ENCODE measurements around the gene GLS.

GLS gene

DNA sequence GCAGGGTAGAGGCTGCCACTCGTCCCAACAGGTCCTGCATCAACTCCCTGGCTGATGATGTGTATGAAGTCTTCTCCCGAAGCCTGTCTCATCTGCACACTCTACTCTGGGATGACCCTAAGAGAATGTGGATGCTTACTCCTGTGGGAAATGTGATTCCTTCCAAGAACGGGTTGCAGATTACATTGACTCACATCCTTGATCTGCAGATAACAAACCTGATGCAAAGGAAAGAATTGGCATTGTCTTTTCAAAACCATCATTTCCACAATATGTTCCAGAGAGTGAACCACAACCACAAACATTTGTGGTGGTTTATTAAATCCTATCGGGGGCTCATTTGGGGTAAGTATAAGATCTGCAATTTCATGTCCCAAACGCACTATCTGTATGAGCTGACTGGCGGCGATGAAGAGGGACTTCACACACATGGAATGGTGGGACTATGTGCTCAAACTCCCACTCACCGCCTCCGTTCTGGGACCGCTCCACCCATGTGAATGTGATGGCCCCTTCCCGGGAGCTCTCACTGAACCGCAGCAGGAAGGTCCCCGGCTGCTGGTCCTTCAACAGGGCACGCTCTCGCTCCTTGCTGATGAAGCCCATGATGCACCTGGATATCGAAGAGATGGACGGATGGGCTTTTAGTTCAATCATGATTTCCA is 97.9 kb downstream of the GLS start:
- TF ChIP-seq POLR2AphosphoS5 (IDR thresholded peaks at IDR 0.05; ENCODE audit: low read depth, low read length) (peak; percentile 75; the same call in 1 of the 2 replicates), POLR2A (IDR thresholded peaks at IDR 0.05; ENCODE audit: low read depth, low read length) (peak; percentile 53), TAF1 (IDR thresholded peaks at IDR 0.05; ENCODE audit: borderline replicate concordance, low read depth, low read length) (no peak)
- no peak for DNase-seq (ENCODE audit: insufficient read length)
- no peak for FAIRE-seq

DNA sequence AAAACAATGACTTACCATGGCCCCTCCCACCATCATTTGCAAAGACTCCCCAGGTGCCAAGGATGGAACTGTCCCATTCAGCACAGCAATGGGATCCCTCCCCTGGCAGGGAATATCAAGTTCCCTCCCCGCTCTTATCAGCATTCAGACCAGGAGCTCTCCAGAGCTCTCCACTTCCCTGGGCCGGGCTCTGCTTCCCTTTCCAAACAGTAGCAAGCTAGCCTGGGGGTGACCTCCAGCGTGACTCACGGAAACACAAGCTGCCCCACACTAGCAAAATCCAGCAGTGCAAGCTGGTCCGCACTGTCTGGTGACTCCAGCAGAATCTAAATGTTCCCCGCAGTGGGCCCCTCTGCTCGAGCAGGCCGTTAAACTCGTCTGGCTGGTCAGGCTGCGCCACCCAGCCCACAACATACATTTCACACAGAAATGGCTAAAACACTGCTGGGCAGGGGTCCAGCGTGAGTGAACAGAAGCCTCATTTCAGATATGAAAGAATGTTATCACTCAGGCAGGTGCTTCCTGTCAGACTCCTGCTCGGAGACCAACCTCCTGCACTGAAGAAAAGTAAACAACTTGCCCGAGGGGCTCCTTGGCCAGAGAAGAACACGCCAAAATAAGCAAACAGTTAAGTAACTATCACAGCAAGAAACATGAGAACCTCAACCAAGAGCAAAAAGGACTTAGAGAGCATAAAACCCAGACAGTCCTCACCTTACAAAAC is 99.4 kb downstream of the GLS start:
- DNase-seq (ENCODE audit: insufficient read length) (no peak), FAIRE-seq (no peak)
- peak; percentile 29; the same call in 1 of the 2 replicates for TF ChIP-seq POLR2A (IDR thresholded peaks at IDR 0.05; ENCODE audit: low read depth, low read length)
- TF ChIP-seq POLR2AphosphoS5 (IDR thresholded peaks at IDR 0.05; ENCODE audit: low read depth, low read length), result no peak; the same call in none of the 2 replicates

DNA sequence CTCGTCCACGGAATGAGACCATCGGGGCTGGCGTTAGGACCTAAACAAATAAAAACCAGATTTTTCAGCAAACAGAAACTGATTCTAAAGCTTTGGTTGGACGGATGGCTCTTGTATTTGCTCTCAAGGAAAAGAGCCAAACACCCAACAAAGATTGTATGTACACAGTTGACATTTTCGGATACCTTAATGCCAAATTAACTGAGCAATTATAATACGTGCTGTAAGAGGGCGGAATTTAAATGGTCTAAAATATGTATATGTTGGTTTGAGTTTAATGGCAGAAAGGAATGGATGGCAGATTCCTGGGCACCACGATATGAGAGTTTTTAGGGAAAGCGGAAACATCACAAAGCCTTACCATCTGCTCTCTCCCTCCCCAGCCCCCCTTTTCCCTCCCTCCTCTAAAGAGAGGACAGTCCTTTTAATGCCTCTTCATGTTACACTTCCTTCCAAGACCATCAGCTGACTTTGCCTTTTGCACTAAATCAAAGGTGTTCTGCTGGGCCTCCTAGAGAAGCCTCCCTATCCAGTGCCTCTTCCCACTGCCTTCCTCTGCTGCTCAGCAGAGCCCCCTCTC is 100.1 kb downstream of the GLS start:
- no peak for DNase-seq (ENCODE audit: insufficient read length)
- no peak for FAIRE-seq
- TF ChIP-seq POLR2AphosphoS5 (IDR thresholded peaks at IDR 0.05; ENCODE audit: low read depth, low read length), result peak; percentile 76
- TF ChIP-seq POLR2A (IDR thresholded peaks at IDR 0.05; ENCODE audit: low read depth, low read length), result peak; percentile 37
- no peak for TF ChIP-seq TAF1 (IDR thresholded peaks at IDR 0.05; ENCODE audit: borderline replicate concordance, low read depth, low read length)

DNA sequence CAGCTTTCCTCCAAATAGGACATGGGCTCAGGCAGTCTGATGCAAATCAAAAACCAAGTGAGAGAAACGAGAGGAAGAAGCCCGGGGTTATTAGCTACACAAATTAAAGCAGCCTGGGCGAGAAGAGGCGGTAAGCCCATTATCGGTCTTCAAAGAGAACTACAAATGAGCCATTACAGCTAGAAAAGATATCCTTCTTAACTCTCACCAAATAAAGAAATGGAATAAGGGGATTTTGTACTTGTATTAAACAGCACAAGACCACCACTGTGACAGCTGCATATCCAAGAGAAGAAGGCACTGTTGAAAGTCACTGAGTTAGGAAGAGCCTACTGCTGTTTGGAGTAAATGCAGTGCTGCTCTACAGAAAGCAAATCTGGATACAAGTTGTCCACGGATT is 100.7 kb downstream of the GLS start:
- DNase-seq (ENCODE audit: insufficient read length), result no peak
- TF ChIP-seq POLR2AphosphoS5 (IDR thresholded peaks at IDR 0.05; ENCODE audit: low read depth, low read length) (no peak), TAF1 (IDR thresholded peaks at IDR 0.05; ENCODE audit: borderline replicate concordance, low read depth, low read length) (no peak), POLR2A (IDR thresholded peaks at IDR 0.05; ENCODE audit: low read depth, low read length) (no peak)
- no peak for FAIRE-seq

DNA sequence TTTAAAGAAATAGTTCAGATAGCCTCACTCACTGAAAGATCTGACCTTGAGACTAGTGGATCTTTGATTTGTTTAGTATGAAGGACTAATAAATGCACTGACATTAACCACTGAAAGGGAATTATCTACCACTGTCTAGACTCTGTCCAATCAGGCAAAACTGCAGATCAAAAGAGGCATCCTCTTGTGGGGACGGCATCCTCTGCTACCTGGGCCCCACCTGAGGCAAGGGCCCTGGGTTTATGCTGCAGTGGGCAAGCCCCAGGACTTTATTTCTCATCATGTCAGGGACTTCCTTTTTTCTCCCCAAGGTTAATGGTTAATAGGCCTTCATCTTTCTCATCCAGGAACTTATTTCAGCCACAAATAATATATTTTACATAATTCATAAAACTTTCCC is 101.1 kb downstream of the GLS start:
- no peak for DNase-seq (ENCODE audit: insufficient read length)
- TF ChIP-seq TAF1 (IDR thresholded peaks at IDR 0.05; ENCODE audit: borderline replicate concordance, low read depth, low read length), result no peak
- no peak; the same call in 1 of the 2 replicates for TF ChIP-seq POLR2AphosphoS5 (IDR thresholded peaks at IDR 0.05; ENCODE audit: low read depth, low read length)
- no peak for TF ChIP-seq POLR2A (IDR thresholded peaks at IDR 0.05; ENCODE audit: low read depth, low read length)
- FAIRE-seq, result no peak

DNA sequence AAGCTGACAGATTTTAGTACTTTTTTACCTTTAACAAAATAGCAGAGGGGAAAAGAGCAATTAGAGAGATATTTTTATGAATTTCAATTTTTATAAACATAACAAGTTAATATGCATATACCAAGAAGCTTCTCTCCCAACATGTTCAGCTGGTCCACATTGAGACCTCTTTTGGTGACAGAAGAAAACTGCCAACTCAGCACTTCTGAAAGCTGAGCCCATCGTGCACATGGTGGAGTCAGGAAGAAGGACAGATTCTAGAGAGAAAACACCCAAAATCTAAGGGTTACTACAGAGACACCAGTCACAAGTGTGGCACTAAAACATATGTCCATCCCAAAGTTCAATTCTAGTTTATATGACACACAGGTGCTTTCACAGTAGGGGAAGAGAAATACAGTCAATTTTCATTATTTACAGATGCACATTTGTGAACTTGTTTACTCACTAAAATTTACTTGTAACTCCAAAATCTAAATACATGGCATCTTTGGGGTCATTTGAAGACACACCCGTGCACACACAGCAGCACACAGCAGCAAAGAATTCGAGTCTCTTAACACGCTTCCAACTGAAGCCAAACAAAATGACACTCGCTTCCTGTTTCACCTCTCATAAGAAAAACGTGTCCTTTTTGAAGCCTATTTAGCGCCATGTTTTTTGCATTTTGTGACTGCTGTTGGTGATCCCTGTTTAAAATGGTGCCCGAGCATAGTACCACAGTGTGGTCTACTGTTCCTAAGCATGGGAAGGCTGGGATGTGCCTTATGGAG is 101.8 kb downstream of the GLS start:
- TF ChIP-seq TAF1 (IDR thresholded peaks at IDR 0.05; ENCODE audit: borderline replicate concordance, low read depth, low read length), result no peak
- peak; percentile 66; the same call in 1 of the 2 replicates for TF ChIP-seq POLR2A (IDR thresholded peaks at IDR 0.05; ENCODE audit: low read depth, low read length)
- TF ChIP-seq POLR2AphosphoS5 (IDR thresholded peaks at IDR 0.05; ENCODE audit: low read depth, low read length), result peak; percentile 65; the same call in 1 of the 2 replicates
- FAIRE-seq (no peak), DNase-seq (ENCODE audit: insufficient read length) (no peak)

DNA sequence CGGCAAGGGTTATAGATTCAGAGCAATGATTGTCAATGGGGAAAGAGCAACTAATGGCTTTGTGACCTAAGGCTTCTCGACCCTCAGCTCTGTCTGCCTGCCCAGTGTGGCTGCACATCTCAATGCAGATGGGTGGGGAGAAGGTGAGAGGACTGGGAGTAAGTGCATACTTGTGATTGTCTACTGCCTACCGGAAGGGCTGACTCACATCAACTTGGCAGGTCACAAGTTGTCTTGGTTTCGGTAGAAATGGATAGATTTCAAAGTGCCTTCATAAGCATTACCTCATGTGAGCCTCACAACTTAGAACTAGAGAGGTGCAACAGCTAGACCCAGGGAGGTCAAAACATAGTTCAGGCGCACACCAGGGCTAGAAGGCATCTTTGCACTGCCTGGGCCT is 104.0 kb downstream of the GLS start:
- no peak for FAIRE-seq
- TF ChIP-seq TAF1 (IDR thresholded peaks at IDR 0.05; ENCODE audit: borderline replicate concordance, low read depth, low read length) (no peak), POLR2AphosphoS5 (IDR thresholded peaks at IDR 0.05; ENCODE audit: low read depth, low read length) (peak; percentile 79), POLR2A (IDR thresholded peaks at IDR 0.05; ENCODE audit: low read depth, low read length) (peak; percentile 64; the same call in 1 of the 2 replicates)
- DNase-seq (ENCODE audit: insufficient read length), result no peak

DNA sequence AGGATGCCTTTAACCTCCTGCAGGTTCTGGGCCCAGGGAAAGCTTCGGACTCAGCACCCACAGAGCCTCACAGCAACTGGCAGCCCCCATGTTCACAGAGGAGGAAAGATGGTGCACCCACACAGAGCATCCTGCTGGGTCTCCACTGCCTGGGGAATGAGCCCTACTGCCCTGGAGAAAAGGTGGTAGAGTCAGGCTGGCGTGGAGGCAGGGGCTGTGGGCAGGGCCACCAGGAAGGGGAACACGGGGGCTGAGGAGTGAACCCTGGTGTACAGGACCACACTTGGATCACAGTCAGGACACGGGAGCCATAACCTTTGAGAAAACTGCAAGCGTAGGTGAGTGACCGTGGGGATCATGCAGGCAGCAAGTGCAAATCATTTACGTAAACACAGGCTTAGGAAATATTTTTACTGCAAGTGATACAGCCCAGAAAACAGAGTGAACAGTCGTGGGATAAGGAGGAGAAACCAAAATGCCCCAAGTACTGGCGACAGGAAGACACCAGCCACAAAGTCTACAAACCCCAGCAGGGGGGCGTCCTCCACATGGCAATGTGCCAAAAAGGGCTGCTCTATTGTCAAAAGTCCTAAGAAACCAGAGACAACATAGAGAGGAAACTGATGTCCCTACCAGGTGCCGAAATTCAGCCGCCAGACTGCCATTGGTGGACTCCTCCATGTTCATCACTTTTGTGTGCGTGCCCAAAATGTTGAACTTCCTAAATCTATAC is 105.8 kb downstream of the GLS start:
- TF ChIP-seq POLR2A (IDR thresholded peaks at IDR 0.05; ENCODE audit: low read depth, low read length) (peak; percentile 6; the same call in 1 of the 2 replicates), TAF1 (IDR thresholded peaks at IDR 0.05; ENCODE audit: borderline replicate concordance, low read depth, low read length) (no peak)
- FAIRE-seq (no peak), DNase-seq (ENCODE audit: insufficient read length) (no peak)

DNA sequence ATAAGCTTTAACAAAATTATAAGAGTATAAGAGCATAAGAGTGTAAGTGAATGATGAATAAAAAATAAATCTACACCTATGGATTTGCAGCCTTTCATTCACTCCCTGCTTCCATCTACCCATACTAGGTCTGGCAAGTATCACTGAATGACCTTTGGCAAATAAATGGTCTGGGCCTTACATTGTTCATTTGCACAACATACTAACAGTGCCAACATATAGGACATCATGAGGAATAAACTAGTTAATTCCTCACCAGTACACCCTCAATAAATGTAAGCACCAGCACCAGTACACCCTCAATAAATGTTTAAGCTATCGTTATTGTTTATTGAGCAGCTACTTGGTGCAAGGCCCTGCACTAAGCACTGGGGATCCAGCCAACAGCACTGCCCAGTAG is 106.5 kb downstream of the GLS start:
- TF ChIP-seq POLR2A (IDR thresholded peaks at IDR 0.05; ENCODE audit: low read depth, low read length), result peak; percentile 55
- TF ChIP-seq TAF1 (IDR thresholded peaks at IDR 0.05; ENCODE audit: borderline replicate concordance, low read depth, low read length), result no peak
- TF ChIP-seq POLR2AphosphoS5 (IDR thresholded peaks at IDR 0.05; ENCODE audit: low read depth, low read length), result peak; percentile 51; the same call in 1 of the 2 replicates
- no peak for DNase-seq (ENCODE audit: insufficient read length)
- no peak for FAIRE-seq

DNA sequence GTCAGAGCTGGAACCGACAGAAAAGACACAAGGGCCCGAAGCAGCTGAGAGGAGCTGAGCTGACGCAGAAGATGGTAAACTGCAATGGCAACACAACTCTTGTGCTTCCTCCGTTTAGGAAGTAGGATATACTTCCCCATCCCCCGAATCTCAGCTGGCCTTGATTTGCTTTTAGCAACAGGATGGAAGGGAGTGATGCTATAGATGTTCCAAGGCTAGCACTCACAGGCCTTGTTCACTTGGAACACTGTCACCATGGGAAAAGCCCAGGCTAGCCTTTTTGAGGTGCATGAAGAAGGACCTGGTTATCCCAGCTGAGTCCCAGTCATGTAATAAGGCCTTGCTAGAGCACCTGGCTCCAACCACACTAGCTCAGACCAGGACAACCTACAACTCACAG is 107.3 kb downstream of the GLS start:
- DNase-seq (ENCODE audit: insufficient read length) (no peak), FAIRE-seq (no peak)
- TF ChIP-seq POLR2AphosphoS5 (IDR thresholded peaks at IDR 0.05; ENCODE audit: low read depth, low read length), result peak; percentile 76
- peak; percentile 35; the same call in 1 of the 2 replicates for TF ChIP-seq POLR2A (IDR thresholded peaks at IDR 0.05; ENCODE audit: low read depth, low read length)
- no peak for TF ChIP-seq TAF1 (IDR thresholded peaks at IDR 0.05; ENCODE audit: borderline replicate concordance, low read depth, low read length)
